ENCODE measurements around the gene LRMDA. TPM values are rescaled to one million over a fixed set of nuclear protein-coding genes. Genes with fewer than 3 reads are reported as not detected.
A peak's percentile ranks its signal among the peaks of the same experiment; 100 is the strongest.

Gene LRMDA
- total and polyA plus RNA-seq, 2 donors (not counting 1 experiment from before 2014, with no cell fraction given): 0.12 TPM; not detected in 1

- H4K20me1 ChIP-seq (ENCODE audit: control insufficient read depth, insufficient read depth, low read length, poor library complexity, severe bottlenecking): no peaks in the 10 kb centered on the region
- H3K4me1 ChIP-seq (ENCODE audit: control insufficient read depth in 2 of 2, insufficient read depth in 2 of 2, low read length in 2 of 2): peaks cover 46 to 49% of the 10 kb centered on the region in 2 donors
- peaks cover 0 to 59% (median 0%) of the 10 kb centered on the region in 3 donors for H3K9me3 ChIP-seq (ENCODE audit: control extremely low read depth in 1 of 3, control insufficient read depth in 2 of 3, insufficient read depth in 1 of 3, low read length in 2 of 3)
- H3K27me3 ChIP-seq (replicated peaks in 1 of 4; ENCODE audit: control extremely low read depth in 1 of 4, control insufficient read depth in 3 of 4, insufficient read depth in 4 of 4, low read length in 3 of 4): peaks cover 0 to 78% (median 35%) of the 10 kb centered on the region in 4 experiments
- Mint-ChIP-seq H3K27ac (no peak overlapping the region), H3K27me3 (peaks cover 49% of the 10 kb centered on the region), H3K4me3 (peak overlapping the region; percentile 83), H3K4me1 (peaks cover 34% of the 10 kb centered on the region), H3K9me3 (ENCODE audit: insufficient read depth) (no peaks in the 10 kb centered on the region)
- peak overlapping the region; percentile 83 for H2AFZ ChIP-seq (ENCODE audit: insufficient read depth, low read depth, low read length, poor library complexity, severe bottlenecking)
- H3K79me2 ChIP-seq (ENCODE audit: control insufficient read depth, insufficient read depth, low read length): no peaks in the 10 kb centered on the region
- H3K4me3 ChIP-seq (ENCODE audit: control extremely low read depth in 1 of 5, extremely low read depth in 1 of 5, insufficient read depth in 1 of 5, low read depth in 2 of 5, low read length in 4 of 5): peak overlapping the region; percentile 31 to 67 (median 59)
- DNase-seq: peak; percentile 32
- H3K36me3 ChIP-seq (replicated peaks in 1 of 2; ENCODE audit: control extremely low read depth in 1 of 2, control insufficient read depth in 1 of 2, extremely low read depth in 1 of 2, insufficient read depth in 2 of 2, low read length in 1 of 2): no peaks in the 10 kb centered on the region
- CTCF ChIA-PET: interaction anchor here (1.1 kb wide), 1 partner anchor 1583 kb away, joined by 3 read pairs; no protein-coding TSS in a partner anchor
- ATAC-seq (ENCODE audit: low read depth): peak; percentile 21
- peak overlapping the region; percentile 69 for H3K9ac ChIP-seq (ENCODE audit: low read length)
- no peak for TF ChIP-seq EZH2 (IDR thresholded peaks at IDR 0.05; ENCODE audit: borderline replicate concordance, insufficient read depth, low read depth, low read length, poor library complexity, severe bottlenecking)
- TF ChIP-seq CTCF (IDR thresholded peaks at IDR 0.05): no peak
- POLR2A ChIA-PET: no interaction called here
- intact Hi-C loops (cut with micrococcal nuclease): no loop called here
- WGBS (ENCODE audit: insufficient coverage): under 1% methylated on average over 64 of the region's 68 CpGs
- peak overlapping the region; percentile 95 for H3K4me2 ChIP-seq (replicated peaks; ENCODE audit: low read depth, low read length, poor library complexity, severe bottlenecking)
- no peak overlapping the region for H3K27ac ChIP-seq (ENCODE audit: low read length in 2 of 2)
These were observed 30.5 kb upstream of the LRMDA start for GRCh38 chr10:75400771-75401568.
